SK-N-SH (cell line): ENCODE measurements around the gene SLC22A7.

Experiments
- CHD2 ChIP-seq: fragments of 150-350 bp; IDR thresholded peaks from 2 replicates; pipeline ENCODE4 v1.6.1; 2018; ENCODE audit warnings: low read length; ENCODE audit not compliant: partially characterized antibody
- CTCF ChIP-seq: fragments of 200-600 bp; sonication (generic); IDR thresholded peaks from 2 replicates; pipeline ENCODE4 v1.6.1; 2017; ENCODE audit warnings: antibody characterized with exemption, mild to moderate bottlenecking, moderate library complexity
- EP300 ChIP-seq, 2 experiments: IDR thresholded peaks; 2 replicates each; pipeline versions ENCODE4 v1.4.0 to v1.6.1; 2012; ENCODE audit warnings: borderline replicate concordance in 1 of 2, low read depth in 1 of 2, low read length in 1 of 2
- EZH2phosphoT487 ChIP-seq: fragments of 200-600 bp; sonication (generic); IDR thresholded peaks from 2 replicates; pipeline ENCODE4 v1.6.1; 2017; ENCODE audit warnings: low read depth, mixed run types, mild to moderate bottlenecking, antibody characterized with exemption, moderate library complexity, borderline replicate concordance
- FOXM1 ChIP-seq: IDR thresholded peaks from 2 replicates; pipeline ENCODE4 v1.4.0; 2012; ENCODE audit warnings: low read depth, mild to moderate bottlenecking
- MAX ChIP-seq: IDR thresholded peaks from 2 replicates; pipeline ENCODE4 v1.4.0; 2012; ENCODE audit warnings: low read depth
- NRF1 ChIP-seq: IDR thresholded peaks from 2 replicates; pipeline ENCODE4 v1.6.1; 2012; ENCODE audit warnings: low read depth, mild to moderate bottlenecking, low read length
- RAD21 ChIP-seq: IDR thresholded peaks from 2 replicates; pipeline ENCODE4 v1.6.1; 2012; ENCODE audit warnings: mild to moderate bottlenecking, low read length
- TEAD4 ChIP-seq: IDR thresholded peaks from 2 replicates; pipeline ENCODE4 v1.4.0; 2012; ENCODE audit warnings: mild to moderate bottlenecking, borderline replicate concordance; ENCODE audit not compliant: insufficient read depth
- ZBTB33 ChIP-seq: IDR thresholded peaks from 2 replicates; pipeline ENCODE4 v1.4.0; 2012; ENCODE audit warnings: low read depth, borderline replicate concordance

- TF ChIP-seq RAD21 (no peak), NRF1 (no peak), EZH2phosphoT487 (no peak), CTCF (no peak), CHD2 (no peak), TEAD4 (no peak), FOXM1 (no peak), MAX (no peak), EP300 (IDR thresholded peaks at IDR 0.05; ENCODE audit: borderline replicate concordance in 1 of 2, low read depth in 1 of 2, low read length in 1 of 2) (no peak), ZBTB33 (no peak)
These were observed 37.4 kb downstream of the SLC22A7 start for GRCh38 chr6:43335469-43335868.
